Peyer's patch (tissue), 4 donors: ENCODE data around the gene TNPO3. TPM values are rescaled to one million over a fixed set of nuclear protein-coding genes. Genes with fewer than 3 reads are reported as not detected.

ENCODE experiments used
- DNase-seq, 3 donors: peaks; one replicate each; pipeline ENCODE4 v3.0.0-alpha.2; 2017 to 2019
- H3K27ac ChIP-seq, 4 donors: fragments of 200-600 bp; sonication (generic); one replicate each; pipeline ENCODE4 v1.5.1; 2016 to 2019
- H3K27me3 ChIP-seq, 2 donors: fragments of 200-600 bp; sonication (generic); one replicate each; pipeline ENCODE4 v1.5.1; 2019
- H3K36me3 ChIP-seq, 3 donors: fragments of 200-600 bp; sonication (generic); one replicate each; pipeline ENCODE4 v1.5.1; 2016 to 2019
- H3K4me1 ChIP-seq, 4 donors: fragments of 200-600 bp; sonication (generic); one replicate each; pipeline ENCODE4 v1.5.1; 2016 to 2019
- H3K4me3 ChIP-seq, 4 donors: fragments of 200-600 bp; sonication (generic); 1 replicate in 3 of 4; 2 replicates in 1 of 4; pipeline ENCODE4 v1.5.1; 2016 to 2019; ENCODE audit warnings: mild to moderate bottlenecking in 1 of 4
- H3K9me3 ChIP-seq, 4 donors: fragments of 200-600 bp; sonication (generic); one replicate each; pipeline ENCODE4 v1.5.1; 2016 to 2019; ENCODE audit warnings: mild to moderate bottlenecking in 1 of 4
- POLR2A ChIP-seq, 2 donors: fragments of 450-650 bp; IDR thresholded peaks; one replicate each; pipeline ENCODE4 v1.5.1; 2017; ENCODE audit warnings: antibody characterized with exemption in 2 of 2, mild to moderate bottlenecking in 2 of 2, moderate library complexity in 2 of 2
- total RNA-seq, 4 donors: library from RNA; depleted of rRNA; stranded (reverse); fragments of >200 nt; gene quantifications; one replicate each; pipeline ENCODE4 v1.1.0, GENCODE V29; 2016
- TF ChIP-seq, protein P1 (sequence below), 6 experiments: fragments of 450-650 bp in 4 of 6; fragments of 200-600 bp in 2 of 6; sonication (generic) in 1 of 6; IDR thresholded peaks; one replicate each; pipeline ENCODE4 v1.5.1; 2017 to 2019; ENCODE audit warnings: antibody characterized with exemption in 6 of 6, mild to moderate bottlenecking in 3 of 6, moderate library complexity in 1 of 6

Gene TNPO3
- total RNA-seq, 4 donors from 2014 or later, result 25.2 to 55.3 (median 42.1) TPM

- peak in 1 of 3 donors; percentile 33 for DNase-seq
- no peaks in the 10 kb centered on the region for H3K27me3 ChIP-seq
- peak overlapping the region in 1 of 4 donors; percentile 57 for H3K27ac ChIP-seq
- H3K4me1 ChIP-seq, result no peaks in the 10 kb centered on the region
- TF ChIP-seq POLR2A (IDR thresholded peaks at IDR 0.05), result no peak
- TF ChIP-seq, protein P1, sequence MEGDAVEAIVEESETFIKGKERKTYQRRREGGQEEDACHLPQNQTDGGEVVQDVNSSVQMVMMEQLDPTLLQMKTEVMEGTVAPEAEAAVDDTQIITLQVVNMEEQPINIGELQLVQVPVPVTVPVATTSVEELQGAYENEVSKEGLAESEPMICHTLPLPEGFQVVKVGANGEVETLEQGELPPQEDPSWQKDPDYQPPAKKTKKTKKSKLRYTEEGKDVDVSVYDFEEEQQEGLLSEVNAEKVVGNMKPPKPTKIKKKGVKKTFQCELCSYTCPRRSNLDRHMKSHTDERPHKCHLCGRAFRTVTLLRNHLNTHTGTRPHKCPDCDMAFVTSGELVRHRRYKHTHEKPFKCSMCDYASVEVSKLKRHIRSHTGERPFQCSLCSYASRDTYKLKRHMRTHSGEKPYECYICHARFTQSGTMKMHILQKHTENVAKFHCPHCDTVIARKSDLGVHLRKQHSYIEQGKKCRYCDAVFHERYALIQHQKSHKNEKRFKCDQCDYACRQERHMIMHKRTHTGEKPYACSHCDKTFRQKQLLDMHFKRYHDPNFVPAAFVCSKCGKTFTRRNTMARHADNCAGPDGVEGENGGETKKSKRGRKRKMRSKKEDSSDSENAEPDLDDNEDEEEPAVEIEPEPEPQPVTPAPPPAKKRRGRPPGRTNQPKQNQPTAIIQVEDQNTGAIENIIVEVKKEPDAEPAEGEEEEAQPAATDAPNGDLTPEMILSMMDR (IDR thresholded peaks at IDR 0.05), result no peak
- no peaks in the 10 kb centered on the region for H3K9me3 ChIP-seq
- peaks cover 0 to 67% (median 0%) of the 10 kb centered on the region in 3 donors for H3K36me3 ChIP-seq
- H3K4me3 ChIP-seq, result no peak overlapping the region
These were observed 91.6 kb downstream of the TNPO3 start for GRCh38 chr7:128963327-128963757.

DNA sequence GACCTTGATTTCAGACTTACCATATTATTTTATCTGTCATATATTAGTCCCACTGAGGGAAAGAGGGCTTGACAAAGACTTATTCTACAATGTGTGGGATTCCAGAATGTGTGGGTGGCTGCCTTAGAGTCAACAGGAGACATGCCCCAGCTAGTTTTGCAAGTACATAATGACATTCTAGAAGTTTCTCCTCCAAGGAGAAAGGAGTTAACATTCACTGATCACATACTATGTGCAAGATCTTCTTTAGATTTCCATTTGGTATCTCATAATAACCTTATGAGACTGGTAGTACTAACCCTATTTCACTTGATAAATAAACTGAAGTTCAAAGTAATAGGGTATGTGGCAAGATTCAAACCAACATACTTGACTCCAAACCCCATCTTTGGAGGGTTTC lies 92.0 kb downstream of the TNPO3 start:
- TF ChIP-seq POLR2A (IDR thresholded peaks at IDR 0.05), result no peak
- TF ChIP-seq, protein P1 (IDR thresholded peaks at IDR 0.05), result no peak
- no peak overlapping the region for H3K4me3 ChIP-seq
- H3K9me3 ChIP-seq, result no peaks in the 10 kb centered on the region
- peak overlapping the region in 1 of 4 donors; percentile 57 for H3K27ac ChIP-seq
- no peaks in the 10 kb centered on the region for H3K4me1 ChIP-seq
- DNase-seq, result no peak
- H3K36me3 ChIP-seq, result peaks cover 0 to 67% (median 0%) of the 10 kb centered on the region in 3 donors
- no peaks in the 10 kb centered on the region for H3K27me3 ChIP-seq

- Histone ChIP-seq H3K36me3 (peaks cover 0 to 67% (median 0%) of the 10 kb centered on the region in 3 donors), H3K9me3 (no peaks in the 10 kb centered on the region), H3K4me3 (no peak overlapping the region), H3K4me1 (no peaks in the 10 kb centered on the region), H3K27me3 (no peaks in the 10 kb centered on the region), H3K27ac (no peak overlapping the region)
- DNase-seq, result no peak
- TF ChIP-seq, protein P1 (IDR thresholded peaks at IDR 0.05), result no peak
These were observed 93.8 kb downstream of the TNPO3 start for GRCh38 chr7:128961030-128961659.

GRCh38 chr7:128959296-128959695 lies 95.6 kb downstream of the TNPO3 start:
- H3K9me3 ChIP-seq, result no peaks in the 10 kb centered on the region
- H3K4me3 ChIP-seq, result no peak overlapping the region
- DNase-seq, result no peak
- H3K36me3 ChIP-seq, result peaks cover 0 to 72% (median 0%) of the 10 kb centered on the region in 3 donors
- H3K27ac ChIP-seq, result no peak overlapping the region
- TF ChIP-seq, protein P1 (IDR thresholded peaks at IDR 0.05), result no peak
- TF ChIP-seq POLR2A (IDR thresholded peaks at IDR 0.05), result no peak
- no peaks in the 10 kb centered on the region for H3K27me3 ChIP-seq
- H3K4me1 ChIP-seq, result no peaks in the 10 kb centered on the region

DNA sequence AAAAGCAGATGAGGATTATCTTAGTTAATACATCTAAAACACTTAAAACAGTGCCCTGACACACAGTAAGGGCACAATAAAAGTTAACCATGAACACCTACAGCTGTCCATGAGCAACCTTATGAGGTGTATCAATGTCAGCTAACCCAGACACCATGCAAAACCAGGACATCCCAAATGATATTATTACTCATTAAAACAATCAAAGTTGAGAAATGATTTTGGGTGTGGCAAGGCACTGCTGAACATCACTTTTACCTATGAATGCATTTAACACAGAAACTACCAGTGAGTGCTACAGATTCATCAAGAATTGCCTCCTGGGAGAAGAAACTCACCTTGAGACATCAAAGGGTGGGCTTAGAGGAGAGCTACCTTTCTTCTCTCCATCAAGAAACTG lies 98.9 kb downstream of the TNPO3 start:
- Histone ChIP-seq H3K36me3 (peaks cover 0 to 83% (median 0%) of the 10 kb centered on the region in 3 donors), H3K27ac (no peak overlapping the region), H3K4me3 (no peak overlapping the region), H3K27me3 (no peaks in the 10 kb centered on the region), H3K9me3 (no peaks in the 10 kb centered on the region), H3K4me1 (no peaks in the 10 kb centered on the region)
- no peak for DNase-seq
- TF ChIP-seq POLR2A (IDR thresholded peaks at IDR 0.05), result no peak

DNA sequence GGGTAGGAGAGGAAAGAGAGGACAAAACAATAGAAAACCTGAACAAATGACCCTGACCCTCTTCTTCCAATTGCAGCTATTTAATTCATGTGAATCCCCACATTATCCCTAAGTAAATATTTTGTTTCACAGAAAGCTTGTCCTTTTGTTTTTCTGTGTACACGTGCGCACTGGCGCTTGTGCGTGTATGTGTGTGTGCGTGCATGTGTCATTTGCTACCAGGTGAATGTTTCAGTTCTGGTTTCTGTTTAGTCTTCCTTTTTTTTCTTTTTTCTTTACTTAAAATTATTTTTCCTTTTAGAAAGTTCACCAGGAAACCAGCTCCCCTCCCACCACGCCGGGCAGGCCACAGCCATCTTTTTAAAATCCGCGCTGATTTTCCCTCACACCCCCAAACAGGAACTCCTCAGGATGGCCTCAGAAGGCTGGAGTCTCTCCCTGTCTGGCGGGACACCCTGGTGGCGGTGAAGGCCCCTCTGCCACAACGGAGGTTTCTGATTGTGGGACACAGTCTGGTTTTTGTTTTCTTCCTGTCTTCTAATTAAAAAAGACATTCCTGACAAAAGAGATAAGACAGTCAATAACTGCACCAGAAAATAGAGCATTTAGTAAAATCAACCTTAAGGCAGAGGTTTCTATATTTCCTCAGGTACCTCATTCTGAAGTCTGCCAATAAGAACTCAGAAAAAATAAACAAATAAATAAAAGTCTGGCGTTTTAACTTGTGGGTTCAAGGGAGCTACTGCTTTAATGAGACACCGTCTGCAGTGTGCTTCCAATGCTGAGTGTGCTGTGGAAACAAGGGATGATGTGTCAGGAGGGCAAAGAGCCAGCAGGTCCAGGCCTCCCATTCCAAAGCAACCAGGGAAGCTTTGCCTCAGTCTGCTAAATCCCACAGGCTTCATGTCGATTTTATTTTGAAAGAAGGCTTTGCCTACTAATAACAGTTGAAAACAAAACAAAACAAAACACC lies 99.8 kb downstream of the TNPO3 start:
- DNase-seq, result peak in 1 of 3 donors; percentile 66
- H3K27ac ChIP-seq, result peak overlapping the region in 2 of 4 donors; percentile 44 to 51
- no peaks in the 10 kb centered on the region for H3K9me3 ChIP-seq
- no peaks in the 10 kb centered on the region for H3K4me1 ChIP-seq
- H3K4me3 ChIP-seq, result no peak overlapping the region
- TF ChIP-seq POLR2A (IDR thresholded peaks at IDR 0.05), result no peak
- TF ChIP-seq, protein P1 (IDR thresholded peaks at IDR 0.05), result no peak
- H3K36me3 ChIP-seq, result peaks cover 0 to 80% (median 0%) of the 10 kb centered on the region in 3 donors
- H3K27me3 ChIP-seq, result no peaks in the 10 kb centered on the region
